Endothelial cell of umbilical vein (primary cell): ENCODE results near the gene NUDT2. TPM values are rescaled to one million over a fixed set of nuclear protein-coding genes. Genes with fewer than 3 reads are reported as not detected.
"Not testable (repeated sequence)": the region's sequence is repeated elsewhere in the genome, so short reads cannot be mapped to it uniquely, and the experiment has no call there.

Source experiments
- BruUV-seq: library from RNA; stranded (reverse); fragments of 400-500 nt; replicated peaks from 2 replicates; lab custom pipeline; 2021; lab: Mats Ljungman, UMichigan
- CTCF ChIA-PET: fragments of 300-600, 350-600 bp; sonication (Branson Sonifier 250); formaldehyde crosslinking; loops from one replicate; lab custom pipeline; 2021; ENCODE audit warnings: antibody characterized with exemption, inconsistent platforms; lab: Charles Lee
- POLR2A ChIA-PET: fragments of 300-600, 350-600 bp; sonication (Branson Sonifier 250); formaldehyde crosslinking; loops from one replicate; lab custom pipeline; 2021; ENCODE audit warnings: antibody characterized with exemption, inconsistent platforms; lab: Charles Lee
- DNase-seq: peaks from one replicate; pipeline ENCODE4 v3.0.0-alpha.2; 2011; ENCODE audit warnings: low read depth, low spot score
- FAIRE-seq: peaks from 2 replicates; lab custom pipeline; 2011; peaks lifted over from hg19 to GRCh38; lab: Jason Lieb, UNC
- H2AFZ ChIP-seq: 2 replicates; pipeline ENCODE4 v1.6.0; 2012; ENCODE audit warnings: low read depth, low read length, control low read depth, inconsistent platforms
- H3K27ac ChIP-seq: 2 replicates; pipeline ENCODE4 v1.5.1; 2011; ENCODE audit warnings: low read depth, mild to moderate bottlenecking, control low read depth, low read length, moderate library complexity; ENCODE audit not compliant: insufficient read depth
- H3K27me3 ChIP-seq, 2 experiments: 2 replicates each; pipeline versions ENCODE4 v1.6.0 to v1.6.1; 2011; ENCODE audit warnings: low read length in 2 of 2, mixed read lengths in 1 of 2; ENCODE audit not compliant: control insufficient read depth in 2 of 2, insufficient read depth in 2 of 2
- H3K36me3 ChIP-seq, 2 experiments: 2 replicates in 1 of 2; 3 replicates in 1 of 2; pipeline ENCODE4 v1.5.1; 2011; ENCODE audit warnings: low read length in 2 of 2, mild to moderate bottlenecking in 1 of 2, moderate library complexity in 1 of 2; ENCODE audit not compliant: control insufficient read depth in 2 of 2, insufficient read depth in 2 of 2; ENCODE audit errors: extremely low read depth in 1 of 2
- H3K4me1 ChIP-seq: 3 replicates; pipeline ENCODE4 v1.5.1; 2011; ENCODE audit warnings: mild to moderate bottlenecking, low read length; ENCODE audit not compliant: control insufficient read depth, insufficient read depth; ENCODE audit errors: extremely low read depth
- H3K4me2 ChIP-seq: 2 replicates; pipeline ENCODE4 v1.6.1; 2011; ENCODE audit warnings: low read length, control low read depth, mixed read lengths; ENCODE audit not compliant: insufficient read depth
- H3K4me3 ChIP-seq, 3 experiments: fragments of 200-600 bp in 1 of 3; sonication (generic), shearing (Covaris generic) in 1 of 3; replicated peaks in 1 of 3; 2 replicates each; pipeline ENCODE4 v1.5.1; 2011 to 2016; ENCODE audit warnings: control low read depth in 3 of 3, low read length in 3 of 3, mild to moderate bottlenecking in 2 of 3, inconsistent platforms in 1 of 3, low read depth in 1 of 3, moderate library complexity in 1 of 3; ENCODE audit not compliant: insufficient read depth in 1 of 3
- H3K79me2 ChIP-seq: 2 replicates; pipeline ENCODE4 v1.6.0; 2012; ENCODE audit warnings: low read length, inconsistent platforms; ENCODE audit not compliant: control insufficient read depth, insufficient read depth
- H3K9ac ChIP-seq: replicated peaks from 2 replicates; pipeline ENCODE3; 2011; ENCODE audit warnings: low read length, control low read depth; ENCODE audit not compliant: insufficient read depth; ENCODE audit errors: extremely low read depth
- H3K9me1 ChIP-seq: replicated peaks from 3 replicates; pipeline ENCODE4 v1.6.0; 2011; ENCODE audit warnings: mild to moderate bottlenecking, low read length; ENCODE audit not compliant: control insufficient read depth, insufficient read depth; ENCODE audit errors: extremely low read depth
- H3K9me3 ChIP-seq: replicated peaks from 2 replicates; pipeline ENCODE4 v1.5.1; 2012; ENCODE audit warnings: low read length, inconsistent platforms; ENCODE audit not compliant: control insufficient read depth, insufficient read depth
- H4K20me1 ChIP-seq: replicated peaks from 2 replicates; pipeline ENCODE3; 2011; ENCODE audit warnings: mild to moderate bottlenecking, low read length; ENCODE audit not compliant: control insufficient read depth, insufficient read depth; ENCODE audit errors: extremely low read depth
- EZH2 ChIP-seq: IDR thresholded peaks from 2 replicates; pipeline ENCODE4 v1.6.1; 2012; ENCODE audit warnings: borderline replicate concordance, low read depth, mild to moderate bottlenecking, moderate library complexity, low read length, inconsistent platforms; ENCODE audit not compliant: severe bottlenecking
- FOS ChIP-seq: IDR thresholded peaks from 2 replicates; pipeline ENCODE4 v1.6.1; 2011; ENCODE audit warnings: mild to moderate bottlenecking, low read length, moderate library complexity, borderline replicate concordance; ENCODE audit not compliant: insufficient read depth
- POLR2A ChIP-seq: IDR thresholded peaks from 2 replicates; pipeline ENCODE4 v1.6.1; 2012; ENCODE audit warnings: low read depth, mild to moderate bottlenecking, control low read depth, low read length
- POLR2AphosphoS5 ChIP-seq: IDR thresholded peaks from 2 replicates; pipeline ENCODE4 v1.6.1; 2012; ENCODE audit warnings: low read depth, mild to moderate bottlenecking, control low read depth, low read length, moderate library complexity; ENCODE audit not compliant: insufficient read depth
- dilution Hi-C: fragments of 300-500 bp; cut with MboI; formaldehyde crosslinking; loops from one replicate; pipeline ENCODE4 v1.15.0; 2019; ENCODE audit warnings: low sequenced_read_pairs; ENCODE audit not compliant: extremely low pct_ligation_motif_present
- intact Hi-C: fragments of 100-400 bp; cut with micrococcal nuclease; formaldehyde crosslinking; loops from one replicate; pipeline ENCODE4 v1.10.0; 2022
- polyA plus RNA-seq, 4 experiments: library from polyadenylated mRNA; depleted of rRNA in 3 of 4; stranded (reverse) in 3 of 4; unstranded in 1 of 4; fragments of >200 nt; gene quantifications; 2 replicates each; pipeline versions ENCODE4 v1.2.1 to v1.2.3, GENCODE V29; 2011 to 2012; ENCODE audit warnings: missing spikeins in 1 of 4
- total RNA-seq: library from RNA; stranded (reverse); gene quantifications from 2 replicates; pipeline ENCODE4 v1.2.3, GENCODE V29; 2021
- TF ChIP-seq, protein P1 (sequence below): IDR thresholded peaks from 2 replicates; pipeline ENCODE4 v1.6.1; 2011; ENCODE audit not compliant: insufficient read depth, insufficient read length

Gene NUDT2
- total and polyA plus RNA-seq, 2 donors (not counting 3 experiments of a cell fraction or from before 2014, with no cell fraction given): 25.1 to 45.2 TPM

DNA sequence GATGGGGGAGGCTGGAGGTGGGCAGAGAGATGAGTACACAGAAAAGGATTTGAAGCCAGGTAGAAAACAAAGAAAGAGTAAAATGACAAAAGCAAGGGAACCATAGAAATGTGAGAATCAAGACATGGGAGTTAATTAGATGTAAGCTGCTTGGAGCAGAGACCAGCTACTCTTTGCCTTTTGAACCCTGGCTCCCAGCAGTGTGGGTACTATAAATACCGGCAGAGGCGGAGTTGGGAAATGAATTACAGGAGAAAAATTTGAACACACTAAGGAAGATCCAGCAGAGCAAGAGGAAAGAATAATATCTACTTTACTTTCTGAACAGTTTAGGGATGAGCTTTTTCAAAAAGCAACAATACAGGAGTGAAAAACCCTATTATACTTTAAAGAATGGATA is 36.8 kb upstream of the NUDT2 start:
- TF ChIP-seq FOS (no peak), POLR2A (no peak), POLR2AphosphoS5 (no peak), EZH2 (no peak)
- TF ChIP-seq, protein P1, sequence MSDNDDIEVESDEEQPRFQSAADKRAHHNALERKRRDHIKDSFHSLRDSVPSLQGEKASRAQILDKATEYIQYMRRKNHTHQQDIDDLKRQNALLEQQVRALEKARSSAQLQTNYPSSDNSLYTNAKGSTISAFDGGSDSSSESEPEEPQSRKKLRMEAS: no peak
- ChIA-PET CTCF (no interaction called here), POLR2A (no interaction called here)
- no peaks in the 10 kb centered on the region for H3K79me2 ChIP-seq
- H3K9me1 ChIP-seq: no peaks in the 10 kb centered on the region
- dilution Hi-C loops (no loop called here), intact Hi-C loops (no loop called here)
- H3K4me1 ChIP-seq: peaks cover 7% of the 10 kb centered on the region
- no peak overlapping the region for H3K4me3 ChIP-seq
- H3K9ac ChIP-seq: no peak overlapping the region
- no peaks in the 10 kb centered on the region for H4K20me1 ChIP-seq
- no peaks in the 10 kb centered on the region for H3K27me3 ChIP-seq
- FAIRE-seq (no peak), DNase-seq (no peak)
- no peaks in the 10 kb centered on the region for H3K9me3 ChIP-seq
- no TSS peak for BruUV-seq
- no peaks in the 10 kb centered on the region for H3K36me3 ChIP-seq
- no peak overlapping the region for H3K4me2 ChIP-seq
- no peak overlapping the region for H3K27ac ChIP-seq
- H2AFZ ChIP-seq: no peak overlapping the region

DNA sequence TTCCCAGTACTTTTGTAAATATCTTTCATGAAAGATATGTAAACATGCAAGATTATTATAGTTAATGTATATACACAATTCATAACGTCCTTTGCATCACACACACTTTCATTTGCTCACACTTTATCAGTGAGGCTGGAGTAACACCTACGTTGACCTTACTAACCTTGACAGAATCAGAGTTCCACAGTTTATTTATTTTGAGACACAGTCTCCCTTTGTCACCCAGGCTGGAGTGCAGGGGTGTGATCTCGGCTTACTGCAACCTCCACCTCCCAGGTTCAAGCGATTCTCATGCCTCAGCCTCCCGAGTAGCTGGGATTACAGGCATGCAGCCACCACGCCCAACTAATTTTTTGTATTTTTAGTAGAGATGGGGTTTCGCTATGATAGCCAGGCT is 28.3 kb upstream of the NUDT2 start:
- H4K20me1 ChIP-seq, H3K79me2 ChIP-seq, H3K9me3 ChIP-seq, H3K36me3 ChIP-seq, dilution Hi-C loops, H2AFZ ChIP-seq, H3K9ac ChIP-seq, DNase-seq, H3K4me3 ChIP-seq, POLR2A ChIA-PET, BruUV-seq, H3K4me2 ChIP-seq, H3K9me1 ChIP-seq, H3K4me1 ChIP-seq, FAIRE-seq, H3K27me3 ChIP-seq, intact Hi-C loops, H3K27ac ChIP-seq: not testable (repeated sequence)
- CTCF ChIA-PET: interaction anchor here (1.7 kb wide), 1 partner anchor 9 kb away, joined by 5 read pairs; no protein-coding TSS in a partner anchor

GRCh38 chr9:34308316-34308715 is 21.1 kb upstream of the NUDT2 start:
- H3K4me2 ChIP-seq, DNase-seq, H3K9me1 ChIP-seq, H3K9me3 ChIP-seq, H2AFZ ChIP-seq, POLR2A ChIA-PET, BruUV-seq, H4K20me1 ChIP-seq, dilution Hi-C loops, H3K27me3 ChIP-seq, H3K4me3 ChIP-seq, H3K36me3 ChIP-seq, H3K27ac ChIP-seq, FAIRE-seq, H3K79me2 ChIP-seq, H3K9ac ChIP-seq, H3K4me1 ChIP-seq, intact Hi-C loops: not testable (repeated sequence)
- CTCF ChIA-PET: interaction anchor here (0.7 kb wide), 1 partner anchor 236 kb away, joined by 3 read pairs; no protein-coding TSS in a partner anchor
